ENCODE data around the gene UBXN2A. TPM values are rescaled to one million over a fixed set of nuclear protein-coding genes. Genes with fewer than 3 reads are reported as not detected.

UBXN2A gene
- total RNA-seq, 6 experiments from 2014 or later, result 11.2 to 15.8 (median 13.6) TPM

DNA sequence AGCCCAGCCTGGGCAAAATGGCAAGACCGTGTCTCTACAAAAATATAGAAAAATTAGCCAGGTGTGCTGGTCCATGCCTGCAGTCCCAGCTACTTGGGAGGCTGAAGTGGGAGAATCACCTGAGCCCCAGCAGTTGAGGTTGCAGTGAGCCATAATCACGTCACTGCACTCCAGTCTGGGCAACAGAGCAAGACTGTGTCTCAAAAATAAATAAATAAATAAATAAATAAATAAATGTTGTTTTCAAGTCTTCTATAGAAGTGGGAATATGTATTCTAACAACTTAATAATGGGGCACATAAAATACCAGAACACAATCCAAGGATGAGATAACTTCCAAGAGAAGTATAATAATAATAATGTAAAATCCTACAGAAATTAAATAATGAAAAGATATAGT, 37.2 kb upstream of the UBXN2A start:
- Mint-ChIP-seq H3K4me3 (no peak overlapping the region), H3K27me3 (ENCODE audit: insufficient read depth) (no peaks in the 10 kb centered on the region; the same call in 1 of the 2 replicates), H3K4me1 (ENCODE audit: low read depth) (peaks cover 48% of the 10 kb centered on the region)

GRCh38 chr2:23904215-23904614, 36.0 kb upstream of the UBXN2A start:
- Mint-ChIP-seq H3K36me3 (ENCODE audit: low read depth) (no peaks in the 10 kb centered on the region), H3K4me1 (ENCODE audit: low read depth) (peaks cover 48% of the 10 kb centered on the region), H3K9me3 (no peaks in the 10 kb centered on the region), H3K27ac (peak overlapping the region; percentile 48), H3K4me3 (no peak overlapping the region), H3K27me3 (ENCODE audit: insufficient read depth) (no peaks in the 10 kb centered on the region; the same call in 1 of the 2 replicates)
- no peak for DNase-seq
- TF ChIP-seq, protein P1, sequence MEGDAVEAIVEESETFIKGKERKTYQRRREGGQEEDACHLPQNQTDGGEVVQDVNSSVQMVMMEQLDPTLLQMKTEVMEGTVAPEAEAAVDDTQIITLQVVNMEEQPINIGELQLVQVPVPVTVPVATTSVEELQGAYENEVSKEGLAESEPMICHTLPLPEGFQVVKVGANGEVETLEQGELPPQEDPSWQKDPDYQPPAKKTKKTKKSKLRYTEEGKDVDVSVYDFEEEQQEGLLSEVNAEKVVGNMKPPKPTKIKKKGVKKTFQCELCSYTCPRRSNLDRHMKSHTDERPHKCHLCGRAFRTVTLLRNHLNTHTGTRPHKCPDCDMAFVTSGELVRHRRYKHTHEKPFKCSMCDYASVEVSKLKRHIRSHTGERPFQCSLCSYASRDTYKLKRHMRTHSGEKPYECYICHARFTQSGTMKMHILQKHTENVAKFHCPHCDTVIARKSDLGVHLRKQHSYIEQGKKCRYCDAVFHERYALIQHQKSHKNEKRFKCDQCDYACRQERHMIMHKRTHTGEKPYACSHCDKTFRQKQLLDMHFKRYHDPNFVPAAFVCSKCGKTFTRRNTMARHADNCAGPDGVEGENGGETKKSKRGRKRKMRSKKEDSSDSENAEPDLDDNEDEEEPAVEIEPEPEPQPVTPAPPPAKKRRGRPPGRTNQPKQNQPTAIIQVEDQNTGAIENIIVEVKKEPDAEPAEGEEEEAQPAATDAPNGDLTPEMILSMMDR (IDR thresholded peaks at IDR 0.05), result no peak

More for the DNA sequence above, 37.2 kb upstream of the UBXN2A start:
- no peak for DNase-seq
- Mint-ChIP-seq H3K36me3 (ENCODE audit: low read depth) (no peaks in the 10 kb centered on the region), H3K9me3 (no peaks in the 10 kb centered on the region), H3K27ac (peak overlapping the region; percentile 67; the same call in 1 of the 2 replicates)
- TF ChIP-seq, protein P1 (IDR thresholded peaks at IDR 0.05), result no peak

DNA sequence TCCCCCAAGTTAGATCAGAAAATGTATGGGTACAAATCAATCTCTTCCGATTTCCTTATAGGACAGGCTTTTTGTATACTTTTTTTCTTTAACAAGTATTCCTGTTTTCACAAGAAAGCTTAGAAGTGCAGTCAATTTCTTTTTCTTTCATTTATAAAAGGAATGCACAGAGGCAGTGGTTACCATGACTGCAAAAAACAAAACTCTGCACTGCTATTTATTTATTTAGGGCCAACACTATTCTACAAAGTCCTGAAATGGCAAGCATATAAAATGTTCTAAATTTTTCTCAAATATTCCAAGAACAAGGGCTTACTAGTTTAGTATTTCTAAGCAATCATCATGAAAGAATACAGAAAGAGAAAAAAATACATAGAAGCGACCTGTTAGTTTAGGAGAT, 35.6 kb upstream of the UBXN2A start:
- peak; percentile 62 for DNase-seq
- TF ChIP-seq, protein P1 (IDR thresholded peaks at IDR 0.05), result no peak
- Mint-ChIP-seq H3K9me3 (no peaks in the 10 kb centered on the region), H3K27me3 (ENCODE audit: insufficient read depth) (no peaks in the 10 kb centered on the region; the same call in 1 of the 2 replicates), H3K4me1 (ENCODE audit: low read depth) (peaks cover 48% of the 10 kb centered on the region), H3K4me3 (no peak overlapping the region), H3K36me3 (ENCODE audit: low read depth) (no peaks in the 10 kb centered on the region), H3K27ac (peak overlapping the region; percentile 48)

GRCh38 chr2:23905155-23905554, 35.1 kb upstream of the UBXN2A start:
- H3K27ac Mint-ChIP-seq, result peak overlapping the region; percentile 31; the same call in 1 of the 2 replicates
- H3K4me1 Mint-ChIP-seq (ENCODE audit: low read depth), result peaks cover 46% of the 10 kb centered on the region
- no peaks in the 10 kb centered on the region; the same call in 1 of the 2 replicates for H3K27me3 Mint-ChIP-seq (ENCODE audit: insufficient read depth)
- H3K9me3 Mint-ChIP-seq, result no peaks in the 10 kb centered on the region
- TF ChIP-seq, protein P1 (IDR thresholded peaks at IDR 0.05), result no peak
- no peak for DNase-seq
- no peak overlapping the region for H3K4me3 Mint-ChIP-seq
- H3K36me3 Mint-ChIP-seq (ENCODE audit: low read depth), result no peaks in the 10 kb centered on the region

DNA sequence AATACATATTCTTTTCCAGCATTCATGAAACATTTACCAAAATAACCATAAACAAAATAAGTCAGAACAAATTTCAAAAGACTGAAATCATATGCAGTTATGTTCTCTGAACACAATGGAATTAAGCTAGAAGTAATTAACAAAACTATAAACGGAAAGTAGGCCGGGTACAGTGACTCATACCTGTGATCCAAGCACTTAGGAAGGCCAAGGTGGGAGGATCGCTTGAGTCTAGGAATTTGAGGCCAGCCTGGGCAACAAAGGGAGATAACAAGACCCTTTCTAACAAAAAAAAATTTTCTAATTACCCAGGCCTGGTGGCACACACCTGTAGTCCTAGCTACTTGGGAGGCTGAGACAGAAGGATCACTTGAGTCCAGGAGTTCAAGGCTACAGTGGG, 28.2 kb upstream of the UBXN2A start:
- Mint-ChIP-seq H3K36me3 (ENCODE audit: low read depth) (peaks cover 4% of the 10 kb centered on the region; the same call in 1 of the 2 replicates), H3K4me3 (no peak overlapping the region), H3K27ac (no peak overlapping the region), H3K4me1 (ENCODE audit: low read depth) (peaks cover 22% of the 10 kb centered on the region), H3K27me3 (ENCODE audit: insufficient read depth) (no peaks in the 10 kb centered on the region), H3K9me3 (no peaks in the 10 kb centered on the region)
- no peak for DNase-seq
- TF ChIP-seq, protein P1 (IDR thresholded peaks at IDR 0.05), result no peak
